HEK293 (cell line): ENCODE data around the gene RPUSD4.

Experiments used
- CTCF ChIA-PET: fragments of 350-600 bp; formaldehyde crosslinking; extraction: SDS; loops from one replicate; lab custom pipeline; 2021; ENCODE audit warnings: antibody characterized with exemption; lab: Yijun Ruan, JAX
- POLR2A ChIA-PET: fragments of 300-600 bp; formaldehyde crosslinking; extraction: SDS; loops from one replicate; lab custom pipeline; 2020; ENCODE audit warnings: antibody characterized with exemption, inconsistent platforms; lab: Yijun Ruan, JAX
- H3K27ac ChIP-seq: fragments of 200-500 bp; sonication (Bioruptor generic); 2 replicates; pipeline ENCODE4 v1.5.1; 2014; ENCODE audit warnings: low read depth, low read length, control low read depth, inconsistent platforms; ENCODE audit errors: extremely low read depth
- H3K36me3 ChIP-seq, 2 experiments: fragments of 200-500 bp in 1 of 2; sonication (Bioruptor generic) in 1 of 2; 1 replicate in 1 of 2; 2 replicates in 1 of 2; pipeline ENCODE4 v1.5.1; 2014 to 2017; ENCODE audit warnings: inconsistent platforms in 2 of 2, low read length in 2 of 2; ENCODE audit not compliant: control insufficient read depth in 2 of 2, insufficient read depth in 1 of 2
- H3K4me1 ChIP-seq: fragments of 200-500 bp; sonication (Bioruptor generic); 2 replicates; pipeline ENCODE4 v1.5.1; 2014; ENCODE audit warnings: mild to moderate bottlenecking, low read length, inconsistent platforms; ENCODE audit not compliant: control insufficient read depth, insufficient read depth
- H3K4me3 ChIP-seq: 2 replicates; pipeline ENCODE4 v1.5.1; 2011; ENCODE audit warnings: low read depth, mild to moderate bottlenecking, control low read depth, low read length, moderate library complexity
- H3K9me3 ChIP-seq: fragments of 200-500 bp; sonication (Bioruptor generic); 2 replicates; pipeline ENCODE4 v1.5.1; 2014; ENCODE audit warnings: low read depth, low read length, inconsistent platforms; ENCODE audit not compliant: control insufficient read depth, insufficient read depth
- CTCF ChIP-seq: fragments of 450-650 bp; formaldehyde crosslinking; IDR thresholded peaks from 2 replicates; pipeline ENCODE4 v1.5.1; 2016; ENCODE audit warnings: missing biosample characterization, missing genetic modification characterization
- HOXC10 ChIP-seq: sonication (generic); formaldehyde crosslinking; IDR thresholded peaks from 2 replicates; pipeline ENCODE4 v1.8.1; 2023; ENCODE audit warnings: mild to moderate bottlenecking, missing genetic modification reagents
- SETDB1 ChIP-seq: IDR thresholded peaks from one replicate; pipeline ENCODE4 v1.6.1; 2017; ENCODE audit warnings: mild to moderate bottlenecking, low read length, moderate library complexity, mixed read lengths; ENCODE audit not compliant: insufficient read length
- ZBTB1 ChIP-seq: fragments of 450-650 bp; formaldehyde crosslinking; IDR thresholded peaks from 2 replicates; pipeline ENCODE4 v1.5.1; 2016; ENCODE audit warnings: missing biosample characterization, missing genetic modification characterization
- ZBTB21 ChIP-seq: fragments of 450-650 bp; formaldehyde crosslinking; IDR thresholded peaks from 2 replicates; pipeline ENCODE4 v1.5.1; 2017; ENCODE audit warnings: missing biosample characterization, missing genetic modification characterization
- ZBTB44 ChIP-seq: fragments of 450-650 bp; IDR thresholded peaks from 2 replicates; pipeline ENCODE4 v1.5.1; 2018; ENCODE audit warnings: missing biosample characterization, mild to moderate bottlenecking, missing genetic modification characterization
- ZIC2 ChIP-seq: fragments of 450-650 bp; formaldehyde crosslinking; IDR thresholded peaks from 2 replicates; pipeline ENCODE4 v1.5.1; 2016; ENCODE audit warnings: missing biosample characterization, missing genetic modification characterization
- ZNF133 ChIP-seq: fragments of 450-650 bp; formaldehyde crosslinking; IDR thresholded peaks from 2 replicates; pipeline ENCODE4 v1.5.1; 2016; ENCODE audit warnings: missing biosample characterization, missing genetic modification characterization
- ZNF157 ChIP-seq: fragments of 450-650 bp; formaldehyde crosslinking; IDR thresholded peaks from 2 replicates; pipeline ENCODE4 v1.5.1; 2016; ENCODE audit warnings: missing biosample characterization, missing genetic modification characterization
- ZNF335 ChIP-seq: fragments of 450-650 bp; formaldehyde crosslinking; conservative IDR thresholded peaks from 2 replicates; pipeline ENCODE4 v1.5.1; 2016; ENCODE audit warnings: missing biosample characterization, missing genetic modification characterization
- ZNF501 ChIP-seq: fragments of 450-650 bp; formaldehyde crosslinking; IDR thresholded peaks from 2 replicates; pipeline ENCODE4 v1.5.1; 2016; ENCODE audit warnings: missing biosample characterization, missing genetic modification characterization
- ZNF544 ChIP-seq: fragments of 450-650 bp; formaldehyde crosslinking; IDR thresholded peaks from 2 replicates; pipeline ENCODE4 v1.5.0; 2017; ENCODE audit warnings: missing biosample characterization, missing genetic modification characterization
- ZNF585B ChIP-seq: fragments of 450-650 bp; formaldehyde crosslinking; IDR thresholded peaks from 2 replicates; pipeline ENCODE4 v1.5.1; 2016; ENCODE audit warnings: missing biosample characterization, missing genetic modification characterization
- ZNF621 ChIP-seq: fragments of 450-650 bp; formaldehyde crosslinking; IDR thresholded peaks from 2 replicates; pipeline ENCODE4 v1.5.1; 2017; ENCODE audit warnings: missing biosample characterization, missing genetic modification characterization
- ZNF664 ChIP-seq: fragments of 450-650 bp; formaldehyde crosslinking; IDR thresholded peaks from 2 replicates; pipeline ENCODE4 v1.5.1; 2016; ENCODE audit warnings: missing biosample characterization, missing genetic modification characterization
- ZNF692 ChIP-seq: fragments of 450-650 bp; formaldehyde crosslinking; IDR thresholded peaks from 2 replicates; pipeline ENCODE4 v1.5.1; 2016; ENCODE audit warnings: missing biosample characterization, missing genetic modification characterization
- ZSCAN18 ChIP-seq: fragments of 450-650 bp; formaldehyde crosslinking; IDR thresholded peaks from 2 replicates; pipeline ENCODE4 v1.5.1; 2016; ENCODE audit warnings: missing biosample characterization, missing genetic modification characterization
- ZXDB ChIP-seq: fragments of 450-650 bp; formaldehyde crosslinking; IDR thresholded peaks from 2 replicates; pipeline ENCODE4 v1.5.1; 2016; ENCODE audit warnings: missing biosample characterization, missing genetic modification characterization
- TF ChIP-seq, protein P1 (sequence below): IDR thresholded peaks from 2 replicates; pipeline ENCODE4 v1.6.1; 2011; ENCODE audit warnings: mild to moderate bottlenecking, low read depth, low read length, borderline replicate concordance
- TF ChIP-seq, protein P2 (sequence below): fragments of 450-650 bp; formaldehyde crosslinking; IDR thresholded peaks from 2 replicates; pipeline ENCODE4 v1.5.1; 2016; ENCODE audit warnings: missing biosample characterization, missing genetic modification characterization
- TF ChIP-seq, protein P3 (sequence below): fragments of 450-650 bp; formaldehyde crosslinking; IDR thresholded peaks from 2 replicates; pipeline ENCODE4 v1.5.1; 2016; ENCODE audit warnings: missing biosample characterization, missing genetic modification characterization, borderline replicate concordance

RPUSD4 gene

DNA sequence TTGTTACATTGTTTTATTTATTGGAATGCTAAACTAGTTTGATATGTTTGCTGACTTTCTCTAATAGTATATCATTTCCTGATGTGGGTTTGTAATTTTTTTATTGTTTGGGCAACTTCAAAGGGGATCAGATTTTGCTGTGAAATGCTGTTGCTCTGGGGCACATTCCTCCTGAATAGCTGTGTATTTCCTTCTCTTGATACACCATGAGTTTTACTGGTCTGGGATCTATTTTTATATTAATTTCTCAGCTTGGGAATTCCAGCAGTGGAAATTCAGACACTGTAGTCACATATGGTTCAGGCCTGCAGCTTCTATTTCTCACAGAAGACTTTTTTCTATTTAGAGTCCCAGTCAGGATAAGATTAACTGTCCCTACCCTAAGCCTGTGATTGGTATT lies 58.9 kb downstream of the RPUSD4 start:
- ChIA-PET POLR2A (no interaction called here), CTCF (interaction anchor here (0.6 to 1.9 kb wide), 2 partner anchors 17 to 20 kb away, joined by 3 to 7 read pairs; no protein-coding TSS in a partner anchor)
- no peak for TF ChIP-seq ZIC2
- TF ChIP-seq, protein P1, sequence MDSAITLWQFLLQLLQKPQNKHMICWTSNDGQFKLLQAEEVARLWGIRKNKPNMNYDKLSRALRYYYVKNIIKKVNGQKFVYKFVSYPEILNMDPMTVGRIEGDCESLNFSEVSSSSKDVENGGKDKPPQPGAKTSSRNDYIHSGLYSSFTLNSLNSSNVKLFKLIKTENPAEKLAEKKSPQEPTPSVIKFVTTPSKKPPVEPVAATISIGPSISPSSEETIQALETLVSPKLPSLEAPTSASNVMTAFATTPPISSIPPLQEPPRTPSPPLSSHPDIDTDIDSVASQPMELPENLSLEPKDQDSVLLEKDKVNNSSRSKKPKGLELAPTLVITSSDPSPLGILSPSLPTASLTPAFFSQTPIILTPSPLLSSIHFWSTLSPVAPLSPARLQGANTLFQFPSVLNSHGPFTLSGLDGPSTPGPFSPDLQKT: no peak
- TF ChIP-seq, protein P2, sequence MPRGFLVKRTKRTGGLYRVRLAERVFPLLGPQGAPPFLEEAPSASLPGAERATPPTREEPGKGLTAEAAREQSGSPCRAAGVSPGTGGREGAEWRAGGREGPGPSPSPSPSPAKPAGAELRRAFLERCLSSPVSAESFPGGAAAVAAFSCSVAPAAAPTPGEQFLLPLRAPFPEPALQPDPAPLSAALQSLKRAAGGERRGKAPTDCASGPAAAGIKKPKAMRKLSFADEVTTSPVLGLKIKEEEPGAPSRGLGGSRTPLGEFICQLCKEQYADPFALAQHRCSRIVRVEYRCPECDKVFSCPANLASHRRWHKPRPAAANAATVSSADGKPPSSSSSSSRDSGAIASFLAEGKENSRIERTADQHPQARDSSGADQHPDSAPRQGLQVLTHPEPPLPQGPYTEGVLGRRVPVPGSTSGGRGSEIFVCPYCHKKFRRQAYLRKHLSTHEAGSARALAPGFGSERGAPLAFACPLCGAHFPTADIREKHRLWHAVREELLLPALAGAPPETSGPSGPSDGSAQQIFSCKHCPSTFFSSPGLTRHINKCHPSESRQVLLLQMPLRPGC (tag by site-specific recombination): no peak
- no peak for TF ChIP-seq ZSCAN18 (tag by site-specific recombination)
- TF ChIP-seq ZBTB1 (tag by site-specific recombination): no peak
- no peak for TF ChIP-seq ZNF133 (tag by site-specific recombination)
- no peak for TF ChIP-seq ZNF692 (tag by site-specific recombination)
- no peak for TF ChIP-seq ZNF544 (tag by site-specific recombination)
- no peak for TF ChIP-seq HOXC10 (CRISPR knock-in tag)
- no peak for TF ChIP-seq ZNF585B (tag by site-specific recombination)
- no peak for TF ChIP-seq ZBTB44 (tag by site-specific recombination)
- Histone ChIP-seq H3K27ac (no peak overlapping the region), H3K9me3 (no peaks in the 10 kb centered on the region), H3K36me3 (no peaks in the 10 kb centered on the region), H3K4me1 (peaks cover 13% of the 10 kb centered on the region), H3K4me3 (no peak overlapping the region)

DNA sequence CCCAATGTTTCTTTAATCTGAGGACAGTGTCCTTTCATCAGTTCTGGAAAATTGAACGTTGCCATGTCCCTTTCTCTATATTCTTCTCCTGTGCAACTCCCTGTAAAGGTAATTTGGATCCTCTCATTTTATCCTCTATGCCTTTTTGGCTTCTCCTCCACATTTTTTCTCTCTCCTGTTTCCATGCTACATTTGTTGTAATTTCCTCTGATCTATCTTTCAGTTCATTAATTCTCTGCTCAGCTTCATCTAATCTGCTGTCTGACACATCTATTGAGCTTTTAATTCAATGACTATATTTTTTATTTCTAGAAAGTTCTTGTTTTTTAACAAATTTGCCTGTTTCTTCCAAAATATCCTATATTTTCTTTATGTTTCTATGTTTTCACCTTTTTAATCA lies 59.3 kb downstream of the RPUSD4 start:
- no peaks in the 10 kb centered on the region for H3K9me3 ChIP-seq
- H3K4me1 ChIP-seq: peaks cover 17% of the 10 kb centered on the region
- H3K36me3 ChIP-seq: no peaks in the 10 kb centered on the region
- no peak overlapping the region for H3K4me3 ChIP-seq
- POLR2A ChIA-PET: interaction anchor here (0.5 kb wide), 1 partner anchor 62 kb away, joined by 5 read pairs; no protein-coding TSS in a partner anchor
- no peak overlapping the region for H3K27ac ChIP-seq
- CTCF ChIA-PET: no interaction called here
- TF ChIP-seq CTCF (tag by site-specific recombination): no peak
- TF ChIP-seq SETDB1: peak; percentile 57
- TF ChIP-seq ZBTB1 (tag by site-specific recombination): no peak
- TF ChIP-seq ZNF501 (tag by site-specific recombination): no peak
- TF ChIP-seq, protein P3, sequence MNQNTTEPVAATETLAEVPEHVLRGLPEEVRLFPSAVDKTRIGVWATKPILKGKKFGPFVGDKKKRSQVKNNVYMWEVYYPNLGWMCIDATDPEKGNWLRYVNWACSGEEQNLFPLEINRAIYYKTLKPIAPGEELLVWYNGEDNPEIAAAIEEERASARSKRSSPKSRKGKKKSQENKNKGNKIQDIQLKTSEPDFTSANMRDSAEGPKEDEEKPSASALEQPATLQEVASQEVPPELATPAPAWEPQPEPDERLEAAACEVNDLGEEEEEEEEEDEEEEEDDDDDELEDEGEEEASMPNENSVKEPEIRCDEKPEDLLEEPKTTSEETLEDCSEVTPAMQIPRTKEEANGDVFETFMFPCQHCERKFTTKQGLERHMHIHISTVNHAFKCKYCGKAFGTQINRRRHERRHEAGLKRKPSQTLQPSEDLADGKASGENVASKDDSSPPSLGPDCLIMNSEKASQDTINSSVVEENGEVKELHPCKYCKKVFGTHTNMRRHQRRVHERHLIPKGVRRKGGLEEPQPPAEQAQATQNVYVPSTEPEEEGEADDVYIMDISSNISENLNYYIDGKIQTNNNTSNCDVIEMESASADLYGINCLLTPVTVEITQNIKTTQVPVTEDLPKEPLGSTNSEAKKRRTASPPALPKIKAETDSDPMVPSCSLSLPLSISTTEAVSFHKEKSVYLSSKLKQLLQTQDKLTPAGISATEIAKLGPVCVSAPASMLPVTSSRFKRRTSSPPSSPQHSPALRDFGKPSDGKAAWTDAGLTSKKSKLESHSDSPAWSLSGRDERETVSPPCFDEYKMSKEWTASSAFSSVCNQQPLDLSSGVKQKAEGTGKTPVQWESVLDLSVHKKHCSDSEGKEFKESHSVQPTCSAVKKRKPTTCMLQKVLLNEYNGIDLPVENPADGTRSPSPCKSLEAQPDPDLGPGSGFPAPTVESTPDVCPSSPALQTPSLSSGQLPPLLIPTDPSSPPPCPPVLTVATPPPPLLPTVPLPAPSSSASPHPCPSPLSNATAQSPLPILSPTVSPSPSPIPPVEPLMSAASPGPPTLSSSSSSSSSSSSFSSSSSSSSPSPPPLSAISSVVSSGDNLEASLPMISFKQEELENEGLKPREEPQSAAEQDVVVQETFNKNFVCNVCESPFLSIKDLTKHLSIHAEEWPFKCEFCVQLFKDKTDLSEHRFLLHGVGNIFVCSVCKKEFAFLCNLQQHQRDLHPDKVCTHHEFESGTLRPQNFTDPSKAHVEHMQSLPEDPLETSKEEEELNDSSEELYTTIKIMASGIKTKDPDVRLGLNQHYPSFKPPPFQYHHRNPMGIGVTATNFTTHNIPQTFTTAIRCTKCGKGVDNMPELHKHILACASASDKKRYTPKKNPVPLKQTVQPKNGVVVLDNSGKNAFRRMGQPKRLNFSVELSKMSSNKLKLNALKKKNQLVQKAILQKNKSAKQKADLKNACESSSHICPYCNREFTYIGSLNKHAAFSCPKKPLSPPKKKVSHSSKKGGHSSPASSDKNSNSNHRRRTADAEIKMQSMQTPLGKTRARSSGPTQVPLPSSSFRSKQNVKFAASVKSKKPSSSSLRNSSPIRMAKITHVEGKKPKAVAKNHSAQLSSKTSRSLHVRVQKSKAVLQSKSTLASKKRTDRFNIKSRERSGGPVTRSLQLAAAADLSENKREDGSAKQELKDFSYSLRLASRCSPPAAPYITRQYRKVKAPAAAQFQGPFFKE (tag by site-specific recombination): no peak
- TF ChIP-seq ZXDB: no peak
- no peak for TF ChIP-seq ZNF664 (tag by site-specific recombination)
- TF ChIP-seq ZBTB21 (tag by site-specific recombination): no peak
- no peak for TF ChIP-seq ZNF157 (tag by site-specific recombination)
- no peak for TF ChIP-seq ZNF621
- TF ChIP-seq ZNF335: no peak
